Neural progenitor cell (in vitro differentiated cells): ENCODE measurements around the gene REL.
"Not testable (repeated sequence)": the region's sequence is repeated elsewhere in the genome, so short reads cannot be mapped to it uniquely, and the experiment has no call there.

Experiments used
- CTCF ChIP-seq: fragments of 200-600 bp; sonication (generic); IDR thresholded peaks from 2 replicates; pipeline ENCODE4 v1.5.1; 2017; ENCODE audit warnings: antibody characterized with exemption, mild to moderate bottlenecking
- EZH2 ChIP-seq: fragments of 200-600 bp; sonication (generic); IDR thresholded peaks from 2 replicates; pipeline ENCODE4 v1.6.1; 2017; ENCODE audit warnings: antibody characterized with exemption, mild to moderate bottlenecking, moderate library complexity
- EZH2phosphoT487 ChIP-seq: fragments of 200-600 bp; sonication (generic); IDR thresholded peaks from 2 replicates; pipeline ENCODE4 v1.6.1; 2017; ENCODE audit warnings: antibody characterized with exemption

GRCh38 chr2:60932061-60932460, 50.7 kb downstream of the REL start:
- TF ChIP-seq EZH2, CTCF, EZH2phosphoT487: not testable (repeated sequence)
